ENCODE results near the gene A2ML1.
A peak's percentile ranks its signal among the peaks of the same experiment; 100 is the strongest.
"Not testable (repeated sequence)": the region's sequence is repeated elsewhere in the genome, so short reads cannot be mapped to it uniquely, and the experiment has no call there.

The A2ML1 gene

GRCh38 chr12:8855891-8856290, 33.5 kb downstream of the A2ML1 start:
- no peak for DNase-seq (ENCODE audit: low spot score)

DNA sequence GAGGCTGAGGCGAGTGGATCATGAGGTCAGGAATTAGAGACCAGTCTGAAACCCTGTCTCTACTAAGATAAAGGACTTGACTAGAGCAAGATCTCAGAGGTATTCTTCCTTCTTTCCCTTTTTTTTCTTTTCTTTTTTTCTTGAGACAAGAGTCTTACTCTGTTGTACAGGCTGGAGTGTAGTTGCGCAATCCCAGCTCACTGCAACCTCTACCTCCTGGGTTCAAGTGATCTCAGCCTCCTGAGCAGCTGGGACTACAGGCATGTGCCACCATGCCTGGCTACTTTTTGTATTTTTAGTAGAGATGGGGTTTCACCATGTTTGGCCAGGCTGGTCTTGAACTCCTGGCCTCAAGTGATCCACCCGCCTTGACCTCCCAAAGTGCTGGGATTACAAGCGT, 37.0 kb downstream of the A2ML1 start:
- not testable (repeated sequence) for DNase-seq (ENCODE audit: low spot score)

DNA sequence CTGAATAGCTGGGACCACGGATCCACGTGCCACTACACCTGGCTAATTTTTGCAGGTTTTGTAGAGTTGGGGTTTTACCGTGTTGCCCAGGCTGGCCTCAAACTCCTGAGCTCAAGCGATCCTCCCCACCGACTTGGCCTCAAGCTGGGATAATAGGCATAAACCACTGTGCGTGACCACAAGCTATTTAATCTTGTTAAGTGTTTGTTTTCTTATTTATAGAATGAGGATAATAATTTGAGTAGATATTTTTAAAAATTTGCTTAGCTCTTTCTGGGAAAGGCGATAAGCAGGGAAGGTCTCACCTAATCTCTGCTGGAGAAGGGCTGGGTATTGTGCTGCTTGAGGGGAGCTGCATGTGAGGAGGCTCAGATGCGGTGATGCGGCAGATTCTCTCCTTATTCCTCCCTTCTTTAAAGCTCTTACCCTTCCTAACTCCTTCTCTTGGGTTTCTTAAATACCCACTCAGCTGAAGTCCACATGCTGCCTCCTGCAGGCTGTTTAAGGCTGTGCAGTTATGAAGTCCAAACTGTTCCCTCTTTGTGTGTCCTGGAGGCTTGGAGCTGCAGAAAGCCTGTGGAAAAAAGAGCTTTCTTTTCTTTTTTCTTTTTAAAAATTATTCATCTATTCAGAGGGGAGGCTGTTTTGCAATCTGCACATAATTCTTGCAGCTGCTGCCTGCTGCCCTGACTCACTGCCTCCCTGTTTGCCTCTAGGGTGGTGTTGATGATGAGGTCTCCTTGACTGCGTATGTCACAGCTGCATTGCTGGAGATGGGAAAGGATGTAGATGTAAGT, 37.9 kb downstream of the A2ML1 start:
- DNase-seq (ENCODE audit: low spot score): peak; percentile 47

GRCh38 chr12:8866429-8866828, 44.0 kb downstream of the A2ML1 start:
- no peak for DNase-seq (ENCODE audit: low spot score)

DNA sequence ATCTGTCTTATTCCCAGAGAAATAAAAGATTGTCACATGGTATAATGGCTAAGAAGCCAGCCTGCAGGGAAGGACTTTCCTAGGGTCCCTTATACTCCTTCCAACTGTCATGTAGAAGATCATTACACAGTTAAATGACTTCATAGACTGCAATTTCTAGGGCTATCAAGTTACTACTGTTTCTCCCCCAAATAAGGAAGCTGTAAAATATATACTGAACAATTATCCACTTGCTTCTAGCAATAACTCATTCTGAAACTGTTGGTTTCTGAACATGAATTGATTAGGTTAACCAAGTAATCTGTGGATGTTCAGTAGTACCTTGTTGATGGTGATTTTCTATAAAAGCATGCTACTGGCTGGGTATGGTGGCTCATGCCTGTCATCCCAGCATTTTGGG, 44.6 kb downstream of the A2ML1 start:
- DNase-seq (ENCODE audit: low spot score): no peak

- DNase-seq (ENCODE audit: low spot score): no peak
Measured at GRCh38 chr12:8867786-8868185, 45.4 kb downstream of the A2ML1 start.

- no peak for DNase-seq (ENCODE audit: low spot score)
Measured at GRCh38 chr12:8870586-8870985, 48.2 kb downstream of the A2ML1 start.

DNA sequence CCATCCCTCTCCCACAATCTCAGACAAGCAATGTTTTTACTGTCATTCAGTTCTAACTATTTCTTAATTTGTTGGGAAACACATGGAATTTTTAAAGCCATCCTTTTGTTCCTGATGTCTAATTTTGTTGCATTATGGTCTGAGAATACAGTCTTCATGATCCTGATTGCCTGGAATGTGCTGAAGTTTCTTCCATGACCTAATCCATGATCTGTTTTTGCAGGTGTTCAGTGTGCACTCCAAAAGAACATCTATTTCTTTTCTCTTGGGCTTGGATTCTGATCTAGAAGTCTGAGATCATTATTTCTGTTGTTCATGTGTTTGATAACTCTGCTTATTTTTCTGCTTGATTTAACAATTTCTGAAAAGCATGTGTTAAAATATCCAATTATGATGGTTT, 48.6 kb downstream of the A2ML1 start:
- no peak for DNase-seq (ENCODE audit: low spot score)

- no peak for DNase-seq (ENCODE audit: low spot score)
Measured at GRCh38 chr12:8876887-8877286, 54.5 kb downstream of the A2ML1 start.

DNA sequence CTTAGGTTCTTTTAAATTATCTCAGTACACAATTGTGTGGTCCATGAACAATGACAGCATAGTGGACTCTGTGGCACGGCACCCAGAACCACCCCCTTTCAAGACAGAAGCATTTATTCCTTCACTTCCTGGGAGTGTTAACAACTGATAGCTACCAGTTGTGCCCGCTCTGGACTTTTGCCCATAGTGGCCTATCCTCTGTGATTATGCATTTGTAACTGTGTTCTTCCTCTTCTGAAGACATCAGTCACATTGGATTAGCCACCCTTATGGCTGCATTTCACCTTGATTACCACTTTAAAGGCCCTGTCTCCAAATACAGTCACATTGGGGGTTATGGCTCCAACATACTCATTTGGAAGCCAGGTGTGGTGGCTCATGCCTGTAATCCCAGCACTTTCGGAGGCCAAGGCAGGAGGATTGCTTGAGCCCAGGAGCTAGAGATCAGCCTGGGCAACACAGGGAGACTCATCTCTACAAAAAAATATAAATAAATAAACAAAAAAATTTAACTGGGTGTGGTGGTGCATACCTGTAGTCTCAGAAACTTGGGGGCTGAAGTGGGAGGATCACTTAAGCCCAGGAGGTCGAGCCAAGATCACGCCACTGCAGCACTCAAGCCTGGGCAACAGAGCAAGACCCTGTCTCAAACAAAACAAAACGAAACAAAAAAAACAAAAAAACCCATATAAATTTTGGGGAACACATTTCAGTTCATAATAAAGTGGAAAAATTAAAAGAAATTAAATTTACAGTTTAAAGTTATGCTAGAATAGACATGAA, 64.3 kb downstream of the A2ML1 start:
- no peak for DNase-seq (ENCODE audit: low spot score)

GRCh38 chr12:8887285-8887715, 64.9 kb downstream of the A2ML1 start:
- DNase-seq (ENCODE audit: low spot score): no peak

DNA sequence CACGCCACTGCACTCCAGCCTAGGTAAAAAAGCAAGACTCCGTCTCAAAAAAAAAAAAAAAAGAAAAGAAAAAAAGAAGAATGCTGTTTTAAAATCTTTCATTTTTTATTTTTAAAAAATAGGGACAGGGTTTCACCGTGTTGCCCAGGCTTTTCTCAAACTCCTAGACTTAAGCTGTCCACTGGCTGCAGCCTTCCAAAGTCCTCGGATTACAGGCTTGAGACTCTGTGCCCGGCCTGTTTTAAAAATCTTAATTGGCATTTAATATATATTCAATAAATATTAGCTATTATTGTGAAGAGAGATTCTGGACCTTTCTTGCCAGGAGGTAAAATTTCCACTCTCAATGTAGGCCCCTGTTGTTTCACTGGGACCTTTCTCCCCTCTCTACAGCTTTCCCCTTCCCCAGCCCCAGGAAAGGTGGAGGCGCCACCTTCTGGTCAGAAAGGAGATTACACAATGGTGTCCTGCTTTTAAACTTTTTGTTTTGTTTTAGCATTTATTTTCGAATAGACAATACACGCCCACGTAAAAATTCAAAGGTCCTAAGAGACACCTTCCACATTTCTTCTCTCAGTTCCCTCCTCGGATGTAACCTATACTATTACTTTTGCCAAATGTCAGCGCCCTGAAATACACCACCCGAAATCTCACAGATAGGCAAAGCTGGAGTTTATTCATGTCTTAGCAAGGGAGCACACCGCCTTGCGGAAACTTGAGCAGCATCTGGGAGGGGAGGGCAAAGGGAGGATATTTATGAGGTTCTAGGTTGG, 68.1 kb downstream of the A2ML1 start:
- peak; percentile 65 for DNase-seq (ENCODE audit: low spot score)

- DNase-seq (ENCODE audit: low spot score): no peak
Measured at GRCh38 chr12:8891976-8892375, 69.6 kb downstream of the A2ML1 start.

DNA sequence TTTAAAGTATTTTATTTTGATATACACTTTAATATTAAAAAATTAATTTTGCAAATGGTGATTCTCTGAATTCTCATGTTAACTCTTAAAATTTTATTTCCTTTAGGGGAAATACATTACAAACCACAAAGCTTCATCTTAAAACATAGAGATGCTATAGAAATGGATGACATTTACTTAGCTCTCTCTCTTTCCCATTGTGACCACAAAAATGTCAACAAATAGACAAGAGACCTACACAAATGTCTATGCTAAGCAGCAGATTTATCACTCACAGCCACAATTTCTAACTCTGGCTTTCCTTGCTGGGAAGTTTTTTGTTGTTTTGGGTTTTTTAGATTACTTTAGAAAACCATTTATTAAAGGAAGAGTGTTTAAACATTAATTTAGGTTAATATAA, 72.0 kb downstream of the A2ML1 start:
- DNase-seq (ENCODE audit: low spot score): no peak

DNA sequence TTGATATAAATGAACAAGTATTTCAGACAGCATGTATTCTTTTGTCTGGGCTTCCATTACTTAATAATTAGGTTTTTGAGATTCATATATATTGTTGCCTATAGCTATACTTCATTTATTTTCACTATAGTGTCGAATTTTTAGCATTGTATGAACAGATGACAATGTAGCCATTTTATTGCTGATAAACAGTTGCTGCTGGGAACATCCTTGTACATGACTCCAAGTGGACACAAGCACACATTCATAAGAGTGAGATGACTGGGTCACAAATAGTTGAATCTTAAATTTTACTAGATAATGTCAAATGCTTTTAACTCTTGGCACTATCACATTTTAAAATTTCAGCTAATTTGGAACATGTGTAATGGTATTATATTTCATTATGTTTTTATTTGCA, 72.6 kb downstream of the A2ML1 start:
- no peak for DNase-seq (ENCODE audit: low spot score)

DNA sequence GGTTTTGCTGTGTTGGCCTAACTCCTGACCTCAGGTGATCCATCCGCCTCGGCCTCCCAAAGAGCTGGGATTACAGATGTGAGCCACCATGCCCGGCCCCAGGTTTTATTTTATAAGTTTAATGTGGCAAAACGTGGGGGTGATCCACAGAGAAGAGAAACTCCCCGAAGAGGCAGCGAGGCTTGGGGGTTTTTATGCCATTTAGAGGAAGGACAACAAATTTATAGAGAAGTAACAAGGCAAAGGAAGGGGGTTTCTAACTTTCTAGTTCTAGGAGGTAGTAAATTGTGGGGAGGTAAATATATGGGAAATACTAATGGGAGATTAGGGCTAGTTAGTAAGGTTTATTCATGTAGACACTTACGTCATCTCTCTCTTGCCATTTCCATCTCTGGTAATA, 74.7 kb downstream of the A2ML1 start:
- DNase-seq (ENCODE audit: low spot score): no peak

DNA sequence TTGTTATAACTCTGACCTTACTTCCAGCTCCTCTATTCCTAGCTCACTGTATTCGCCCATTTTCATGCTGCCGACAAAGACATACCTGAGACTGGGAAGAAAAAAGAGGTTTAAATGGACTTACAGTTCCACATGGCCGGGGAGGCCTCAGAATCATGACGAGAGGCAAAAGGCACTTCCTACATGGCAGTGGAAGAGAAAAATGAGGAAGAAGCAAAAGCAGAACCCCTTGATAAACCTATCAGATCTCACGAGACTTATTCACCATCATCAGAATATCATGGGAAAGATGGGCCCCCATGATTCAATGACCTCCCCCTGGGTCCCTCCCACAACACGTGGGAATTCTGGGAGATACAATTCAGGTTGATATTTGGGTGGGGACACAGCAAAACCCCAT, 77.4 kb downstream of the A2ML1 start:
- no peak for DNase-seq (ENCODE audit: low spot score)

GRCh38 chr12:8902703-8903102, 80.3 kb downstream of the A2ML1 start:
- not testable (repeated sequence) for DNase-seq (ENCODE audit: low spot score)

DNA sequence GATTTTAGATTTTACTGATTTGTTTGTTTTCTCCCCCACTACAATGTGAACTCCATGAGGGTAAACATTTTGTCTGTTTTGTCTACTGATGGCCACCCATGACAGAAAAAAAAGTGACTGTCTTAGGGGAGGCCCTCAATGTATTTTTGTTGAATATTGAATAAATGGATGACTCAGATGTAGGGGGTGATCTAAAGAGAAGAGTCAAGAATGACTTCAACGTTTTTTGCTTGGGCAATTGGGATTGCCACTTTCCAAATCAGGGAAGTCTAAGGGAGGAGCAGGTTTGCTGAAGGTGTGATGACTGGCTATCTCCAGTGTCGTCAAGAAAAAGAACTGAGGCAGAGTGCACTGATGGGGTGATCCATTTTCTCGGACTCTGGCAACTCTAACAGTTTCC, 81.2 kb downstream of the A2ML1 start:
- no peak for DNase-seq (ENCODE audit: low spot score)

GRCh38 chr12:8904665-8905064, 82.2 kb downstream of the A2ML1 start:
- no peak for DNase-seq (ENCODE audit: low spot score)

GRCh38 chr12:8905546-8905945, 83.1 kb downstream of the A2ML1 start:
- no peak for DNase-seq (ENCODE audit: low spot score)

DNA sequence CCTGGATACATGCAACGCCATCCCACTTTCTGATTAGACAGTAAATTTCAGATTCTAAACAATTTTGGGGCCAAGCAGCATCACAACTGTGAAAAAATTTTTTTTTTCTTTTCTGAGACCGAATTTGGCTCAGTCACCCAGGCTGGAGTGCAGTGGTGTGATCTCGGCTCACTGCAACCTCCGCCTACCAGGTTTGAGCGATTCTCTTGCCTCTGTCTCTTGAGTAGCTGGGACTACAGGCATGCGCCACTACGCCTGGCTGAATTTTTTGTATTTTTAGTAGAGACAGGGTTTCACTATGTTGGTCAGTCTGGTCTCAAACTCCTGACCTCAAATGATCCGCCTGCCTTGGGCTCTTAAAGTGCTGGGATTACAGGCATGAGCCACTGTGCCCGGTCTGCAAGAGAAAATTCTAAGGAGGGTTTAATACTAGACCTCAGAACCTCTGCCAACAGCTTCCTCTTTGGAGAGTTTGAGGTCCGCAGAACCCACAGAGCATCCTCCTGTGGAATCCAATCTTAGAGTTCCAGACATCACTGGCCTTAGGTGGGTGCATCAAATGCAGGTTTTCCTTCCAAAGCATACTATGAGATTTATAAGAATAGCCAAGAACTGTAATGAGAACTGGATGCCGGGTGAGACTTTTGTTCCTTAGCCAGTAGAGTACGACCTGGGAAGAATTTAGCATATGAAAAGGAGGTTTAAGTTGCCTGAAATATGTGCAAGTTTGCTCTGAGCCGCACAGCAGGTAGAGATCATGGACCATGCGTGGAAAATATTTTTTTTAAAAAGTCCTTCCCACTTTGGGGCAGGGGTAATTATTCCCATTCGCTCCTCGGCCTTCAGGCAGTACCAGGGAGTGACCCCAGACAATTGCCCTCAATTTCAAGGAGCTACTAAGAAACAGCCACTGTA, 84.1 kb downstream of the A2ML1 start:
- no peak for DNase-seq (ENCODE audit: low spot score)
